HepG2 (cell line): ENCODE data around the gene SBSN. TPM values are rescaled to one million over a fixed set of nuclear protein-coding genes. Genes with fewer than 3 reads are reported as not detected.

Source experiments
- ATAC-seq: fragments of 200-7000 bp; cut with Tn5 transposase; 3 replicates; pipeline ENCODE4 v1.9.1; 2020; ENCODE audit warnings: mild to moderate bottlenecking, moderate library complexity
- BruUV-seq: library from RNA; stranded (reverse); fragments of 400-500 nt; replicated peaks from 2 replicates; lab custom pipeline; 2021; lab: Mats Ljungman, UMichigan
- CTCF ChIA-PET: fragments of 300-600 bp; formaldehyde crosslinking; extraction: SDS; loops from one replicate; lab custom pipeline; 2021; ENCODE audit warnings: low total read pairs, inconsistent platforms, low intra/inter-chr PET ratio; lab: Yijun Ruan, JAX
- POLR2A ChIA-PET: fragments of 350-600 bp; sonication (Branson Sonifier 250); formaldehyde crosslinking; loops from one replicate; lab custom pipeline; 2020; ENCODE audit warnings: antibody characterized with exemption, inconsistent platforms; lab: Yijun Ruan, JAX
- DNase-seq: peaks from one replicate; pipeline ENCODE4 v3.0.0-alpha.2; 2015; ENCODE audit warnings: low spot score
- FAIRE-seq: peaks from 3 replicates; lab custom pipeline; 2011; peaks lifted over from hg19 to GRCh38; lab: Jason Lieb, UNC
- H2AFZ ChIP-seq: one replicate; pipeline ENCODE4 v1.6.1; 2011; ENCODE audit warnings: low read length, inconsistent platforms
- H3K27ac ChIP-seq: fragments of 300-600 bp; 3 replicates; pipeline ENCODE4 v1.8.0; 2011; ENCODE audit warnings: mixed run types, mild to moderate bottlenecking, mixed read lengths, low read length, inconsistent platforms; ENCODE audit not compliant: insufficient read depth; ENCODE audit errors: extremely low read length
- H3K27me3 ChIP-seq, 2 experiments: fragments of 200-600 bp in 1 of 2; 2 replicates in 1 of 2; 3 replicates in 1 of 2; pipeline versions ENCODE4 v1.6.0 to v1.8.0; 2011; ENCODE audit warnings: low read length in 2 of 2, mild to moderate bottlenecking in 2 of 2, moderate library complexity in 2 of 2, inconsistent platforms in 1 of 2; ENCODE audit not compliant: insufficient read depth in 2 of 2, control insufficient read depth in 1 of 2
- H3K36me3 ChIP-seq, 2 experiments: fragments of 200-600 bp in 1 of 2; replicated peaks in 1 of 2; 2 replicates in 1 of 2; 3 replicates in 1 of 2; pipeline versions ENCODE4 v1.5.1 to v1.8.0; 2011; ENCODE audit warnings: low read length in 2 of 2, inconsistent platforms in 1 of 2; ENCODE audit not compliant: insufficient read depth in 2 of 2, control insufficient read depth in 1 of 2
- H3K4me1 ChIP-seq: 2 replicates; pipeline ENCODE4 v1.5.1; 2012; ENCODE audit warnings: low read length, inconsistent platforms; ENCODE audit not compliant: insufficient read depth
- H3K4me2 ChIP-seq: 2 replicates; pipeline ENCODE4 v1.6.0; 2011; ENCODE audit warnings: low read depth, low read length, inconsistent platforms
- H3K4me3 ChIP-seq, 3 experiments: fragments of 200-600 bp in 1 of 3; sonication (generic), shearing (Covaris generic) in 1 of 3; replicated peaks in 1 of 3; 2 replicates each; pipeline ENCODE4 v1.5.1; 2011 to 2016; ENCODE audit warnings: low read length in 3 of 3, inconsistent platforms in 2 of 3, low read depth in 2 of 3, mild to moderate bottlenecking in 2 of 3, control low read depth in 1 of 3, mixed read lengths in 1 of 3; ENCODE audit not compliant: insufficient read depth in 1 of 3
- H3K79me2 ChIP-seq: one replicate; pipeline ENCODE4 v1.6.1; 2011; ENCODE audit warnings: low read length, inconsistent platforms; ENCODE audit not compliant: insufficient read depth
- H3K9ac ChIP-seq: 2 replicates; pipeline ENCODE4 v1.6.0; 2011; ENCODE audit warnings: mild to moderate bottlenecking, low read depth, low read length, inconsistent platforms; ENCODE audit not compliant: insufficient read depth
- H3K9me3 ChIP-seq: 2 replicates; pipeline ENCODE4 v1.5.1; 2012; ENCODE audit warnings: mild to moderate bottlenecking, low read length
- H4K20me1 ChIP-seq: 2 replicates; pipeline ENCODE4 v1.6.0; 2011; ENCODE audit warnings: inconsistent platforms, mild to moderate bottlenecking, low read length, moderate library complexity; ENCODE audit not compliant: insufficient read depth
- FOSL2 ChIP-seq: sonication (generic); formaldehyde crosslinking; IDR thresholded peaks from 2 replicates; pipeline ENCODE4 v1.4.0; 2020; ENCODE audit warnings: missing genetic modification reagents
- PAWR ChIP-seq: sonication (generic); formaldehyde crosslinking; IDR thresholded peaks from 2 replicates; pipeline ENCODE4 v1.4.0; 2020; ENCODE audit warnings: missing genetic modification reagents, mild to moderate bottlenecking, borderline replicate concordance
- RBFOX2 ChIP-seq: fragments of 200-400 bp; formaldehyde crosslinking; IDR thresholded peaks from 2 replicates; pipeline ENCODE4 v1.6.1; 2017; ENCODE audit warnings: low read depth, mild to moderate bottlenecking, low read length
- SCMH1 ChIP-seq: sonication (generic); formaldehyde crosslinking; IDR thresholded peaks from 2 replicates; pipeline ENCODE4 v1.9.0; 2021; ENCODE audit warnings: missing genetic modification reagents, mild to moderate bottlenecking, borderline replicate concordance
- SMAD3 ChIP-seq: sonication (generic); formaldehyde crosslinking; IDR thresholded peaks from 2 replicates; pipeline ENCODE4 v1.4.0; 2020; ENCODE audit warnings: missing genetic modification reagents
- ZNF274 ChIP-seq: sonication (generic); formaldehyde crosslinking; IDR thresholded peaks from 2 replicates; pipeline ENCODE4 v1.5.1; 2020; ENCODE audit warnings: mild to moderate bottlenecking, missing genetic modification reagents
- ZNF562 ChIP-seq: sonication (generic); formaldehyde crosslinking; IDR thresholded peaks from 2 replicates; pipeline ENCODE4 v1.8.0; 2022; ENCODE audit warnings: missing genetic modification reagents, borderline replicate concordance
- ZNF614 ChIP-seq: IDR thresholded peaks from 2 replicates; pipeline ENCODE4 v1.6.1; 2018; ENCODE audit warnings: missing biosample characterization, missing genetic modification reagents, inconsistent platforms, borderline replicate concordance
- ZNF781 ChIP-seq: sonication (generic); formaldehyde crosslinking; IDR thresholded peaks from 2 replicates; pipeline ENCODE4 v1.5.1; 2020; ENCODE audit warnings: borderline replicate concordance, mild to moderate bottlenecking, missing genetic modification reagents; ENCODE audit errors: not compliant biosample characterization
- WGBS: methylation state at CpG from one replicate; pipeline ENCODE4 v1.1.6; 2017; ENCODE audit warnings: low lambda C conversion rate; 5-methylcytosine and 5-hydroxymethylcytosine counted together
- in situ Hi-C: cut with HindIII; loops from 2 replicates; pipeline ENCODE4 v1.10.0; 2017; ENCODE audit warnings: low pct_unique_long_range_greater_than_20kb; ENCODE audit not compliant: extremely low pct_ligation_motif_present
- intact Hi-C: fragments of 100-400 bp; cut with micrococcal nuclease; formaldehyde crosslinking; loops from one replicate; pipeline ENCODE4 v1.10.0; 2022; ENCODE audit not compliant: unreplicated experiment
- polyA plus RNA-seq, 8 experiments: library from polyadenylated mRNA; depleted of rRNA in 3 of 8; stranded (reverse) in 7 of 8; unstranded in 1 of 8; fragments of >200 nt; fragmentation: Illumina TruSeq in 4 of 8; extraction: Trizol in 4 of 8; gene quantifications; 2 replicates each; pipeline versions ENCODE4 v1.2.1 to v1.2.3, GENCODE V29; 2011 to 2016; ENCODE audit warnings: low read depth in 4 of 8, missing spikeins in 1 of 8, mixed read lengths in 1 of 8; ENCODE audit not compliant: insufficient read depth in 1 of 8
- total RNA-seq, 5 experiments: library from RNA; depleted of rRNA; stranded (reverse); fragments of >200 nt; fragmentation: Illumina TruSeq; extraction: Trizol; gene quantifications; 2 replicates each; pipeline ENCODE4 v1.2.3, GENCODE V29; 2016; ENCODE audit warnings: low read depth in 1 of 5
- TF ChIP-seq, protein P1 (sequence below): IDR thresholded peaks from 2 replicates; pipeline ENCODE4 v1.6.1; 2016; ENCODE audit warnings: mild to moderate bottlenecking
- TF ChIP-seq, protein P2 (sequence below): sonication (generic); formaldehyde crosslinking; IDR thresholded peaks from 2 replicates; pipeline ENCODE4 v1.5.1; 2020; ENCODE audit warnings: mild to moderate bottlenecking, missing genetic modification reagents, moderate library complexity
- TF ChIP-seq, protein P3 (sequence below): sonication (generic); formaldehyde crosslinking; IDR thresholded peaks from 2 replicates; pipeline ENCODE4 v1.8.1; 2023; ENCODE audit warnings: mild to moderate bottlenecking, missing genetic modification reagents, borderline replicate concordance
- TF ChIP-seq, protein P4 (sequence below): sonication (generic); formaldehyde crosslinking; IDR thresholded peaks from 2 replicates; pipeline ENCODE4 v1.4.0; 2020; ENCODE audit warnings: missing genetic modification reagents

Gene SBSN
- total and polyA plus RNA-seq, 2 of the 13 experiments (the other 11 are each of a cell fraction or from before 2014, with no cell fraction given): not detected

DNA sequence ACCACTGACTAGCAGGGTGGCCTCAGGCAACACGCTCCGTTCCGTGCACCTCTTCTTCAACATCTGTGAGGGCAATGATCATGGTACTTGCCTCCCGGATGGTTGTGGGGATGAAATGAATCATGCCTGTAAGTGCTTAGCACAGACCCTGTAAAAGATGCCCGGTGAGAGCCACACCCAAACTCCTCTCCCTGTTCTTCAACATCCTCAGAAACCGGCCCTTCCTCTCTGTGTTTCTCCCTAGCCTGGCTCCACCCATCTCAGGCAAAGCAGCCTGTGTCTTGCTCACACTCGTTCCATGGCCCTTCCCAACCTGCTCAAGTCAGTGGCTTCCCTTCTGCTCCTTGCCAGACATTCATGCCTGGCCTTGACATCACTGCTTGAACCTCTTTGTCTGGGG lies 8.8 kb downstream of the SBSN start (continued):
- TF ChIP-seq ZNF274 (CRISPR knock-in tag): no peak
- TF ChIP-seq, protein P1, sequence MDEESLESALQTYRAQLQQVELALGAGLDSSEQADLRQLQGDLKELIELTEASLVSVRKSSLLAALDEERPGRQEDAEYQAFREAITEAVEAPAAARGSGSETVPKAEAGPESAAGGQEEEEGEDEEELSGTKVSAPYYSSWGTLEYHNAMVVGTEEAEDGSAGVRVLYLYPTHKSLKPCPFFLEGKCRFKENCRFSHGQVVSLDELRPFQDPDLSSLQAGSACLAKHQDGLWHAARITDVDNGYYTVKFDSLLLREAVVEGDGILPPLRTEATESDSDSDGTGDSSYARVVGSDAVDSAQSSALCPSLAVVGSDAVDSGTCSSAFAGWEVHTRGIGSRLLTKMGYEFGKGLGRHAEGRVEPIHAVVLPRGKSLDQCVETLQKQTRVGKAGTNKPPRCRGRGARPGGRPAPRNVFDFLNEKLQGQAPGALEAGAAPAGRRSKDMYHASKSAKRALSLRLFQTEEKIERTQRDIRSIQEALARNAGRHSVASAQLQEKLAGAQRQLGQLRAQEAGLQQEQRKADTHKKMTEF (CRISPR knock-in tag): no peak
- TF ChIP-seq ZNF562: no peak
- TF ChIP-seq SMAD3: no peak
- no peak for TF ChIP-seq FOSL2 (CRISPR knock-in tag)
- TF ChIP-seq SCMH1 (CRISPR knock-in tag): no peak
- TF ChIP-seq, protein P2, sequence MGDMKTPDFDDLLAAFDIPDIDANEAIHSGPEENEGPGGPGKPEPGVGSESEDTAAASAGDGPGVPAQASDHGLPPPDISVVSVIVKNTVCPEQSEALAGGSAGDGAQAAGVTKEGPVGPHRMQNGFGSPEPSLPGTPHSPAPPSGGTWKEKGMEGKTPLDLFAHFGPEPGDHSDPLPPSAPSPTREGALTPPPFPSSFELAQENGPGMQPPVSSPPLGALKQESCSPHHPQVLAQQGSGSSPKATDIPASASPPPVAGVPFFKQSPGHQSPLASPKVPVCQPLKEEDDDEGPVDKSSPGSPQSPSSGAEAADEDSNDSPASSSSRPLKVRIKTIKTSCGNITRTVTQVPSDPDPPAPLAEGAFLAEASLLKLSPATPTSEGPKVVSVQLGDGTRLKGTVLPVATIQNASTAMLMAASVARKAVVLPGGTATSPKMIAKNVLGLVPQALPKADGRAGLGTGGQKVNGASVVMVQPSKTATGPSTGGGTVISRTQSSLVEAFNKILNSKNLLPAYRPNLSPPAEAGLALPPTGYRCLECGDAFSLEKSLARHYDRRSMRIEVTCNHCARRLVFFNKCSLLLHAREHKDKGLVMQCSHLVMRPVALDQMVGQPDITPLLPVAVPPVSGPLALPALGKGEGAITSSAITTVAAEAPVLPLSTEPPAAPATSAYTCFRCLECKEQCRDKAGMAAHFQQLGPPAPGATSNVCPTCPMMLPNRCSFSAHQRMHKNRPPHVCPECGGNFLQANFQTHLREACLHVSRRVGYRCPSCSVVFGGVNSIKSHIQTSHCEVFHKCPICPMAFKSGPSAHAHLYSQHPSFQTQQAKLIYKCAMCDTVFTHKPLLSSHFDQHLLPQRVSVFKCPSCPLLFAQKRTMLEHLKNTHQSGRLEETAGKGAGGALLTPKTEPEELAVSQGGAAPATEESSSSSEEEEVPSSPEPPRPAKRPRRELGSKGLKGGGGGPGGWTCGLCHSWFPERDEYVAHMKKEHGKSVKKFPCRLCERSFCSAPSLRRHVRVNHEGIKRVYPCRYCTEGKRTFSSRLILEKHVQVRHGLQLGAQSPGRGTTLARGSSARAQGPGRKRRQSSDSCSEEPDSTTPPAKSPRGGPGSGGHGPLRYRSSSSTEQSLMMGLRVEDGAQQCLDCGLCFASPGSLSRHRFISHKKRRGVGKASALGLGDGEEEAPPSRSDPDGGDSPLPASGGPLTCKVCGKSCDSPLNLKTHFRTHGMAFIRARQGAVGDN: no peak
- TF ChIP-seq, protein P3, sequence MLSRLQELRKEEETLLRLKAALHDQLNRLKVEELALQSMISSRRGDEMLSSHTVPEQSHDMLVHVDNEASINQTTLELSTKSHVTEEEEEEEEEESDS: no peak
- TF ChIP-seq, all 625 proteins: peak for 0

DNA sequence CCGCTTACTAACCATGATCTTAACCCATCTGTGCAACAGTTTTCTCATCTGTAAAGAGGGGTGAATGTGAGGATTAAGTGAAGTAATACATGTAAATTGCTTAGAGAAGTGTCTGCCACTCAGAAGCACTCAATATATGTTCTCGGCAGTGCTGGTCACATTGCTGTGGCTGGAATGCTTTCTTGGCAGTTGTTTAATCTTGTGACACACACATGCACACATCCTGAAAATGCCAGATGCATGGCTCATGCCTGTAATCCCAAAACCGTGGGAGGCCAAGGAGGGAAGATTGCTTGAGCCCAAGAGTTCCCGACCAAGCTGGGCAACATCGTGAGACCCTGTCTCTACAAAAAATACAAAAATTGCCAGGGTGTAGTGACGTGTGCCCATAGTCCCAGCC lies 9.8 kb downstream of the SBSN start:
- POLR2A ChIA-PET: no interaction called here
- H3K4me2 ChIP-seq: no peak overlapping the region
- TF ChIP-seq RBFOX2: no peak
- no peak for TF ChIP-seq PAWR (CRISPR knock-in tag)
- no peak for TF ChIP-seq ZNF614 (CRISPR knock-in tag)
- no peak for TF ChIP-seq ZNF781 (CRISPR knock-in tag)
- TF ChIP-seq, protein P4, sequence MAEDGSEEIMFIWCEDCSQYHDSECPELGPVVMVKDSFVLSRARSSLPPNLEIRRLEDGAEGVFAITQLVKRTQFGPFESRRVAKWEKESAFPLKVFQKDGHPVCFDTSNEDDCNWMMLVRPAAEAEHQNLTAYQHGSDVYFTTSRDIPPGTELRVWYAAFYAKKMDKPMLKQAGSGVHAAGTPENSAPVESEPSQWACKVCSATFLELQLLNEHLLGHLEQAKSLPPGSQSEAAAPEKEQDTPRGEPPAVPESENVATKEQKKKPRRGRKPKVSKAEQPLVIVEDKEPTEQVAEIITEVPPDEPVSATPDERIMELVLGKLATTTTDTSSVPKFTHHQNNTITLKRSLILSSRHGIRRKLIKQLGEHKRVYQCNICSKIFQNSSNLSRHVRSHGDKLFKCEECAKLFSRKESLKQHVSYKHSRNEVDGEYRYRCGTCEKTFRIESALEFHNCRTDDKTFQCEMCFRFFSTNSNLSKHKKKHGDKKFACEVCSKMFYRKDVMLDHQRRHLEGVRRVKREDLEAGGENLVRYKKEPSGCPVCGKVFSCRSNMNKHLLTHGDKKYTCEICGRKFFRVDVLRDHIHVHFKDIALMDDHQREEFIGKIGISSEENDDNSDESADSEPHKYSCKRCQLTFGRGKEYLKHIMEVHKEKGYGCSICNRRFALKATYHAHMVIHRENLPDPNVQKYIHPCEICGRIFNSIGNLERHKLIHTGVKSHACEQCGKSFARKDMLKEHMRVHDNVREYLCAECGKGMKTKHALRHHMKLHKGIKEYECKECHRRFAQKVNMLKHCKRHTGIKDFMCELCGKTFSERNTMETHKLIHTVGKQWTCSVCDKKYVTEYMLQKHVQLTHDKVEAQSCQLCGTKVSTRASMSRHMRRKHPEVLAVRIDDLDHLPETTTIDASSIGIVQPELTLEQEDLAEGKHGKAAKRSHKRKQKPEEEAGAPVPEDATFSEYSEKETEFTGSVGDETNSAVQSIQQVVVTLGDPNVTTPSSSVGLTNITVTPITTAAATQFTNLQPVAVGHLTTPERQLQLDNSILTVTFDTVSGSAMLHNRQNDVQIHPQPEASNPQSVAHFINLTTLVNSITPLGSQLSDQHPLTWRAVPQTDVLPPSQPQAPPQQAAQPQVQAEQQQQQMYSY (CRISPR knock-in tag): no peak
- no peak for TF ChIP-seq ZNF274 (CRISPR knock-in tag)

More for the DNA sequence above, 9.8 kb downstream of the SBSN start:
- Histone ChIP-seq H3K9ac (no peak overlapping the region), H3K4me3 (no peak overlapping the region), H3K9me3 (no peaks in the 10 kb centered on the region), H3K27me3 (peaks cover 0 to 30% of the 10 kb centered on the region in 2 experiments; a peak in 4 of 5 replicates), H3K36me3 (no peaks in the 10 kb centered on the region), H2AFZ (no peak overlapping the region), H3K27ac (no peak overlapping the region), H3K79me2 (no peaks in the 10 kb centered on the region), H3K4me1 (peaks cover 23% of the 10 kb centered on the region), H4K20me1 (no peaks in the 10 kb centered on the region)
- ATAC-seq: no peak
- BruUV-seq: no TSS peak
- CTCF ChIA-PET: no interaction called here
- in situ Hi-C loops (no loop called here), intact Hi-C loops (no loop called here)
- DNase-seq: no peak
- WGBS: 12% methylated on average over 5 of the region's 6 CpGs
- no peak for FAIRE-seq
